ENCODE measurements around the gene DDX6.

DNA sequence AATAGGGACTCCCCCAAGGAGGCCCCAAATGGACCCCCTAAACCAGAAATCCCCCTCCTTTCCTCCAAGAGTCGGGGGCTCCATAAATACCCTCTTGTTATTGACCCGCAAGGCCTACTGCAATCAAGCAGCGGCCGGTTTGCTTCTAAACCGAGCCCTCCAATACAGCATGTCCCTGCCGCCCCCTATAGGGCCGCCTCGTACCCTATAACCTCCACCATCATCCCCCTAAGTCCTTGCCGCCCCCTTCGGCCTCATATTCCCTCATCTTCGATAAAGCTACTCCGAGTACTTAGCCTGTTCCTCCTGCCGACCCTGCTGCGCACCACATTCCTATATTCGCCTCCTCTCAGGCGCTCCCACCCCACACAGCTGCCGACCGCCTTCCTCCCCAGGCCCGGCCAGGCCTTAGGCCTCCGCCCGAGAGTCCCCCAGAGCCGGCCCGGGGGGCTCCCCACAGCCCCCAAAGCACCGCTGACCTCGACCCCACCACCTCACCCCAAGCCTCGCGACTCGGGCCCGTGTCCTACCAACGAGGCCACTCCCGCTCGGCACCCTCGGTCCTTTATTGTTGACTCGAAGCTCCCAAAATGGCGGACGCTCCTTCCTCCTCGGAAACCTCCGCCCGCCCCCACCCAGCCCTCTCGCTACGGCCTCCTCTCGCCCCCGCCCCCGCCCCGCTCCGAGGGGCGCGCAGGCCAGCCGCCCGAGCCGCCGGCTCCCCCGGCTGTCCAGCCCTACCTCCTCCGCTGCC, 430 bp downstream of the DDX6 start:
- no peak for TF ChIP-seq SP1 (CRISPR knock-in tag; conservative IDR thresholded peaks at IDR 0.05)
- TF ChIP-seq, protein P1, sequence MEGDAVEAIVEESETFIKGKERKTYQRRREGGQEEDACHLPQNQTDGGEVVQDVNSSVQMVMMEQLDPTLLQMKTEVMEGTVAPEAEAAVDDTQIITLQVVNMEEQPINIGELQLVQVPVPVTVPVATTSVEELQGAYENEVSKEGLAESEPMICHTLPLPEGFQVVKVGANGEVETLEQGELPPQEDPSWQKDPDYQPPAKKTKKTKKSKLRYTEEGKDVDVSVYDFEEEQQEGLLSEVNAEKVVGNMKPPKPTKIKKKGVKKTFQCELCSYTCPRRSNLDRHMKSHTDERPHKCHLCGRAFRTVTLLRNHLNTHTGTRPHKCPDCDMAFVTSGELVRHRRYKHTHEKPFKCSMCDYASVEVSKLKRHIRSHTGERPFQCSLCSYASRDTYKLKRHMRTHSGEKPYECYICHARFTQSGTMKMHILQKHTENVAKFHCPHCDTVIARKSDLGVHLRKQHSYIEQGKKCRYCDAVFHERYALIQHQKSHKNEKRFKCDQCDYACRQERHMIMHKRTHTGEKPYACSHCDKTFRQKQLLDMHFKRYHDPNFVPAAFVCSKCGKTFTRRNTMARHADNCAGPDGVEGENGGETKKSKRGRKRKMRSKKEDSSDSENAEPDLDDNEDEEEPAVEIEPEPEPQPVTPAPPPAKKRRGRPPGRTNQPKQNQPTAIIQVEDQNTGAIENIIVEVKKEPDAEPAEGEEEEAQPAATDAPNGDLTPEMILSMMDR (IDR thresholded peaks at IDR 0.05) = no peak
- TF ChIP-seq, protein P2, sequence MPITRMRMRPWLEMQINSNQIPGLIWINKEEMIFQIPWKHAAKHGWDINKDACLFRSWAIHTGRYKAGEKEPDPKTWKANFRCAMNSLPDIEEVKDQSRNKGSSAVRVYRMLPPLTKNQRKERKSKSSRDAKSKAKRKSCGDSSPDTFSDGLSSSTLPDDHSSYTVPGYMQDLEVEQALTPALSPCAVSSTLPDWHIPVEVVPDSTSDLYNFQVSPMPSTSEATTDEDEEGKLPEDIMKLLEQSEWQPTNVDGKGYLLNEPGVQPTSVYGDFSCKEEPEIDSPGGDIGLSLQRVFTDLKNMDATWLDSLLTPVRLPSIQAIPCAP (CRISPR knock-in tag; IDR thresholded peaks at IDR 0.05) = no peak
- TF ChIP-seq ZNF671 (CRISPR knock-in tag; IDR thresholded peaks at IDR 0.05) = no peak
- no peak for TF ChIP-seq CREB1 (CRISPR knock-in tag; IDR thresholded peaks at IDR 0.05)
- TF ChIP-seq, protein P3, sequence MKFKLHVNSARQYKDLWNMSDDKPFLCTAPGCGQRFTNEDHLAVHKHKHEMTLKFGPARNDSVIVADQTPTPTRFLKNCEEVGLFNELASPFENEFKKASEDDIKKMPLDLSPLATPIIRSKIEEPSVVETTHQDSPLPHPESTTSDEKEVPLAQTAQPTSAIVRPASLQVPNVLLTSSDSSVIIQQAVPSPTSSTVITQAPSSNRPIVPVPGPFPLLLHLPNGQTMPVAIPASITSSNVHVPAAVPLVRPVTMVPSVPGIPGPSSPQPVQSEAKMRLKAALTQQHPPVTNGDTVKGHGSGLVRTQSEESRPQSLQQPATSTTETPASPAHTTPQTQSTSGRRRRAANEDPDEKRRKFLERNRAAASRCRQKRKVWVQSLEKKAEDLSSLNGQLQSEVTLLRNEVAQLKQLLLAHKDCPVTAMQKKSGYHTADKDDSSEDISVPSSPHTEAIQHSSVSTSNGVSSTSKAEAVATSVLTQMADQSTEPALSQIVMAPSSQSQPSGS (CRISPR knock-in tag; IDR thresholded peaks at IDR 0.05; ENCODE audit: borderline replicate concordance, low read depth) = no peak
- TF ChIP-seq JUN (CRISPR knock-in tag; IDR thresholded peaks at IDR 0.05) = peak; percentile 72; the same call in 1 of the 2 replicates
